Measurements from ENCODE around the gene KRT79.
"Not testable (repeated sequence)": the region's sequence is repeated elsewhere in the genome, so short reads cannot be mapped to it uniquely, and the experiment has no call there.

The KRT79 gene

DNA sequence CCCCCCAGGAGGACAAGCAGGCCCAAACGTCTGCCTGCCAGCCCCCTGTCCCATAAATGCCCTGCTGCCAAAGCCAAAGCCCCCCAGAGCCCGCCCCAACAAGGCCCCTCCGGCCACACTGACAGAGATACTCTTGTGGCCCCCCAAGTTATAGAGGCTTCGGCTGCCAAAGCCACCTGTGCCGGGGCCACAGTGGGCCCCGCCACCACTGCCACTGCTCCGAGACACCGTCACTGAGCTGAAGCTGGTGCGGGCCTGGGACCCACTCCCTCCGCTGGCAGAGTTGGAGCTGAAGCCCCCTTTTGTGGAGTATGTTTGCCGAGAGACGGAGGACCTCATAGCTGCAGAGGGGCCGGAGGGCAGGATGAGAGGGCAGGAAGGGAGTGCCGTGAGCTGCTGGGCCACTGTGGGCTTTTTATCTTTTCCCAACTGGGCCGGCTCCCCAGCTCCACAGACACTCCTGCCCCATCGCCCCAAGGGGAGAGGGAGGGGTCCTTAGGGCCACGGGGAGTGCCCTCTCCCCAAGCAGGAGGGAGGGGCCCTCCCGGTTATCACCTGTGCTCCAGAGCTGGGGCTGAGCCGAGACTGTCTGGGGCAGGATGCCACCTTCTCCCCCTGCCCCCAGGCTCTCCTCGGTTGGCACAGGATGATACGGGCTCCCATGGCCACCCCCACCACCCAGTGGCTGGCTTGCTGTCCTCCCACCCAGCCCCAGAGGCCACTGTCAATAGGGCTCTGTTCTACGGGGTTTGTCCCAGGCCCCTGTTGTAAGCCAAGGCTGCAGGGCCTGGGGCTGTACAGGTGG lies at the start of gene KRT79:
TSS of gene KRT79 (minus strand) at position 390 of the 805 bp plus-strand sequence. CDS start at position 339, 51 bp downstream.
- no peak within 1 kb of the TSS for H3K4me3 Mint-ChIP-seq

DNA sequence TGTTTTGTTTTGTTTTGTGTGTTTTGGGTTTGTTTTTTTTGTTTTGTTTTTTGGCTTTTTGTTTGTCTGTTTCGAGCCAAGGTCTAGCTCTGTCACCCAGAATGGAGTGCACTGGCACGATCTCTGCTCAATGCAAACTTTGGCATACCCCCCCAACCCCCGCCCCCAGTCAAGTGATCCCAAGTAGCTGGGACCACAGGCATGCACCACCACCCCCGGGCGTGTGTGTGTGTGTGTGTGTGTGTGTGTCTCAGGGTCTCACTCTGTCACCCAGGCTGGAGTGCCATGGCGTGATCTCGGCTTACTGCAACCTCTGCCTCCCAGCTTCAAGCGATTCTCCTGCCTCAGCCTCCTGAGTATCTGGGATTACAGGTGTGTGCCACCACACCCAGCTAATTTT lies 46.4 kb upstream of the KRT79 start:
- not testable (repeated sequence) for H3K4me3 Mint-ChIP-seq; H3K36me3 Mint-ChIP-seq; H3K9me3 Mint-ChIP-seq; DNase-seq (ENCODE audit: low spot score in 2 of 2); ATAC-seq (ENCODE audit: low read depth); H3K27ac Mint-ChIP-seq
- Mint-ChIP-seq H3K4me1 (peaks cover 12% of the 10 kb centered on the region), H3K27me3 (peaks cover 11% of the 10 kb centered on the region)

More for the DNA sequence above, at the start of gene KRT79:
- ATAC-seq (ENCODE audit: low read depth) (no peak), DNase-seq (ENCODE audit: low spot score in 2 of 2) (no peak)
- H3K27me3 Mint-ChIP-seq = peaks cover 22% of the 10 kb centered on the region
- no peak within 1 kb of the TSS for H3K27ac Mint-ChIP-seq
- H3K4me1 Mint-ChIP-seq = no peaks in the 10 kb centered on the region
- no peaks in the 10 kb centered on the region for H3K9me3 Mint-ChIP-seq
- H3K36me3 Mint-ChIP-seq = no peaks in the 10 kb centered on the region

DNA sequence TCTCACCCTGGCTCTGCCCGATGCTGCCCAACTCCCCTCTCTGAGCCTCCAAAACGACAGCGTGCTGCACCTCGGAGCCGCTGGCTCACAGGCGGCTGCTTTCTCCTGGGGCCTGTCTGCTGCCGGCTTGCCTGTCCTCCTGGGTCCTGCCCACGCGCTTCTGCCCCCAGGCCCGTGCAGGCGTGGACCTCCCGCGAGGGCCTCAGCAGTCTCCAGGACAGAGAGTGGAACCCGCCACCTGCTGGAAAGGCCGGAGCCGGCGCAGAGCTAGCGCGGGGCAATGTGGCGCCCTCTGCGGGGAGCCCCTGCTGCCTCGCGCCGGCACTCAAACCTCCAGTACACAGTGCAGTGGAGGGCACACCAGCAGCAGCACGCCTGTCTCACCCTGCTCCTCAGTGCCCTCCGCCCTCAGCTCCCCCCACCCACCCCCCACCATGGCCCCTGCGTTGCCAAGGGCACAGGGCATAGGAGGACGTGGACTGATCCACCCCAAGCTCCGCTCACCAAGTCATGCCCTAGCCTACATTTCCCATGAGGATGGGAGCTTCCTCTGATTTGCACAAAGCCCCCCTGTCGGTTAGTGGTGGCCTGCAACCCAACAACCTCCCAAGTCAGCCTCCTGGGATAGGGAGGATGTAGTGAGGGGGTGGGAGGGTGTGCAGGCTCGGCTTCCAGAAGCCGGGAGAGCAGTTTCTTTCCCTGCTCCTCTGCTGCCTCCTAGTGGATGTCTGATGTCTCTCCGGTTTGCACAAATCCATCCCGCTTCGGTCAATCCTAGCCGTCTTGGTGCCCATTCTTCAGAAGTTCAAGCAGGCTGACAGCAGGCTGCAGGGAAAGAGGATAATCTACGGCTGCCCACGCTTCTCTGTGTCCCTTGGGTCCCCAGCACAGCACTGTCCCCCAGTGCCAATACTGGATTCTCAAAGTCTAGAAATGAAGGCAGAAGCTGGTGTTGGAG lies 45.6 kb upstream of the KRT79 start:
- peak overlapping the region; percentile 71 for H3K4me3 Mint-ChIP-seq
- DNase-seq (ENCODE audit: low spot score in 2 of 2) (peak; percentile 46 to 65), ATAC-seq (ENCODE audit: low read depth) (peak; percentile 94)
- H3K4me1 Mint-ChIP-seq = peaks cover 14% of the 10 kb centered on the region
- no peak overlapping the region for H3K27ac Mint-ChIP-seq
- no peaks in the 10 kb centered on the region for H3K36me3 Mint-ChIP-seq
- peaks cover 12% of the 10 kb centered on the region for H3K27me3 Mint-ChIP-seq
- H3K9me3 Mint-ChIP-seq = no peaks in the 10 kb centered on the region

DNA sequence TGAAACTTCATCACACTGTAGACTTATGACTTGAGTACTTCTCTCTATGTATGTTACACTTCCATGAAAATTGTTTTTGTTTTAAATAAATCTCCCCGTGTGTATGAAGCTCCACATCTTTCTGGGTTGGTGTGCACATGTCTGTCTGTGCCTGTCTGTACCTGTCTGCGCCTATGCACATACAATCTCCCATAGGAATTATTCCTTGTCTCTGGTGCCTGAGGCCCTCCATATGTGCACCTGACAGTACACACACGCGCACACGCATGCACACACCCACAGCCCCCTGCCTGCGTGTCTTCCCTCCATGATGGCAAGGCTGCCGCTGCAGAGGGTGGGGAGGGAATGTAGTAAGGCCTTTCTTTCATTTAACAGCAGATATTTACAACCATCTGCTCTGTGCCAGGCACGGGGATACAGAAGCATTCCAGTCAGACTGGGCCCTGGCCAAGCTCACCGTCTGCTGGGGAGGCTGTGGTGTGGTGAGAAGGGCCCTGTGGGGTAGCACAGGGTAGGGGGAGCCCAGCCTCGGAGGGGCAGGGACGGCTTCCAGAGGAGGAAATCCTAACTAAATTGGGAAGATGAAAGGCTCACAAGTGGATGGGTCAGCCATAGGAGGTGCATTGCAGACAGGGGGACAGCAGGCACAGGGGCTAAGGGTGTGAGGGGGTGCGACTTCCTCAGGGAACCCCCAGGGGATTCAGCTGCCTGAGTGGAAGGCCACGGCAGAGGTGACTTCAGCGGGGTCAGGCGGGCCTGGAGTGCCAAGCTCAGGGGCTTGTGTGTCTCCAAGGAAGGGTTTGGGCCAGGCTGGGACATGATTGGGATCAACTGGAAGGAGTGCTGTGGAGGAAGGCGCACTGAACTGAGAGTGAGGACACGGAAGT lies 44.6 kb upstream of the KRT79 start:
- Mint-ChIP-seq H3K27ac (no peak overlapping the region), H3K27me3 (peaks cover 14% of the 10 kb centered on the region)

DNA sequence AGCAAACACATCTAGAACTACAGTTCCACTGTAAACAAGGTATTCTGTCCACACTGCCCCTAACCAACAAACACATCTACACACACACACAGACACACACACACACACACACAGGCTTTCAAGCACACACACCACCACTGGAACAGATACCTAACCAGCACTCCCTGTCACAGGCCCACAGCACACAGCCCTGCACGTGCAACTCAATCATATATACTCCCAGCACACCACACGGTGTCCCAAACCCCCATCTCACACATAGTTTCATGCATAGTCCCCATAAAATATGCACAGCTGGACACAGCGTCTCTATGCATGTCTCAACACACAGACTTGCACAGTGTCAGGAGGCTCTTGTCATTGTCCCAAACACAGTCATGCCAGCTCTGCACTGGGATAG lies 43.1 kb upstream of the KRT79 start:
- H3K36me3 Mint-ChIP-seq = no peaks in the 10 kb centered on the region
- ATAC-seq (ENCODE audit: low read depth) = no peak
- no peak overlapping the region for H3K27ac Mint-ChIP-seq
- H3K27me3 Mint-ChIP-seq = peaks cover 20% of the 10 kb centered on the region
- no peak for DNase-seq (ENCODE audit: low spot score in 2 of 2)
- no peak overlapping the region for H3K4me3 Mint-ChIP-seq
- H3K9me3 Mint-ChIP-seq = no peaks in the 10 kb centered on the region
- peaks cover 26% of the 10 kb centered on the region for H3K4me1 Mint-ChIP-seq

More for the DNA sequence above, 44.6 kb upstream of the KRT79 start:
- ATAC-seq (ENCODE audit: low read depth) (no peak), DNase-seq (ENCODE audit: low spot score in 2 of 2) (no peak)
- Mint-ChIP-seq H3K4me3 (peak overlapping the region; percentile 61), H3K36me3 (no peaks in the 10 kb centered on the region), H3K4me1 (peaks cover 20% of the 10 kb centered on the region), H3K9me3 (no peaks in the 10 kb centered on the region)

DNA sequence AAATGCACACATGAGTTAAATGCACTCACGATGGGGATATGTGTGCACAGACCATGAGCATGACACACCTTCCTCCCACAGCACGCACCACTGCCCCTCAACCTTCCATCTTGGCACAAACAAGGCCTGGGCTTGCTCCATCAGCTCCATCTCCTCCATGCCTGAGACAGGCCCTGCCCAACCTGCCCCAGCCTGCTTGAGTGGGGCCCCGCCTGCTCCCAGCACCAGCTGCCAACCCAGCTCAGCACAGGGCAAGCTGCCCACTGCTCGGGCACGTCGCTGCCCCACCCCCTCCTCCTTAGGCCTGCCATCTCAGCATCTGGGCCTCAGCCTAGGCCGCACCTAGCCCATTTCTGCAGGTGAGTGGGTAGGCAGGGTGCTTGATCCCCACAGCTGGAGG lies 42.3 kb upstream of the KRT79 start:
- no peak overlapping the region for H3K4me3 Mint-ChIP-seq
- no peak overlapping the region for H3K27ac Mint-ChIP-seq
- no peaks in the 10 kb centered on the region for H3K9me3 Mint-ChIP-seq
- no peaks in the 10 kb centered on the region for H3K36me3 Mint-ChIP-seq
- DNase-seq (ENCODE audit: low spot score in 2 of 2) (no peak), ATAC-seq (ENCODE audit: low read depth) (no peak)
- peaks cover 19% of the 10 kb centered on the region for H3K27me3 Mint-ChIP-seq
- H3K4me1 Mint-ChIP-seq = peaks cover 26% of the 10 kb centered on the region

DNA sequence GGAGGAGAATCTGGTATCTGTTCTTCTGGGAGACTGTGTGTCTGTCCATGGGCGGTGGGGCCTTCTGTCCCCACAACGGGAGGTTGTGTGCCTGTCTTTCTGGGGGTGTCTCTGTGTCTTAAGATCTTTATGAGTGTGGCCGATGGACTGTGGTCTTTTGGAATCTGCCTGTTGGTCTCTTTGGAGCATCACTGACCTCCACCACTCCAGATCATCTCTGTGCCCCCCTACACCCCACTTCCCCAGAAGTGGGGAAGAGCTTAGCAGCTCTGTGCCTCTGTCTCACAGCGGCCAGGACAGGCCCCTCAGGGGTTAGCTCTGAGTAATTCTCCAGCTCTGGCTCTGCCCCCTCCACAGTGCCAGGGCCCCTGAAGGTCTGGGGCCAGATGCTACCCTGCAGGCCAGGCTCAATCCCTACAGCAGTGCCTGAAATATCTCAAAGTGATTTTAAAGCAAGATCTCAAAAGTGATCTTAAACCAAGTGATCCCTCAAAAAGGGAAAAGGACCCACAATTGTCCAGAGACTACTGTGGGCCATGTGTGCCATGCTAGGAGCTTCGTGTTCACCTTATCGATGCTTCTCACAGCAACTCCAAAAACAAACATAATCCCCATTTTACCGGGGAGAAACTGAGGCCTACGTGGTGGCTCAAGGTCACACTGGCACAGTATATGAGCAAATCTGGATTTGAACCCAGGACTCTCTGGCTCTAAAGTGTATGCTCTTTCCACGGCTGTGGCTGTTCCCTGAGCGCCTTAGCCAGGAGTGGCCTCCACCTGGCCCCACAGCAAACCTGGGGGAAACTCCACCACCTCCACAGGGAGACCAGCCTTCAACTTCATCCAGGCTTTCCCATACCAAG lies 40.7 kb upstream of the KRT79 start:
- Mint-ChIP-seq H3K4me1 (peaks cover 26% of the 10 kb centered on the region), H3K9me3 (no peaks in the 10 kb centered on the region), H3K36me3 (no peaks in the 10 kb centered on the region), H3K27ac (peak overlapping the region; percentile 76), H3K4me3 (peak overlapping the region; percentile 85), H3K27me3 (peaks cover 17% of the 10 kb centered on the region)
- ATAC-seq (ENCODE audit: low read depth) (no peak), DNase-seq (ENCODE audit: low spot score in 2 of 2) (no peak)

DNA sequence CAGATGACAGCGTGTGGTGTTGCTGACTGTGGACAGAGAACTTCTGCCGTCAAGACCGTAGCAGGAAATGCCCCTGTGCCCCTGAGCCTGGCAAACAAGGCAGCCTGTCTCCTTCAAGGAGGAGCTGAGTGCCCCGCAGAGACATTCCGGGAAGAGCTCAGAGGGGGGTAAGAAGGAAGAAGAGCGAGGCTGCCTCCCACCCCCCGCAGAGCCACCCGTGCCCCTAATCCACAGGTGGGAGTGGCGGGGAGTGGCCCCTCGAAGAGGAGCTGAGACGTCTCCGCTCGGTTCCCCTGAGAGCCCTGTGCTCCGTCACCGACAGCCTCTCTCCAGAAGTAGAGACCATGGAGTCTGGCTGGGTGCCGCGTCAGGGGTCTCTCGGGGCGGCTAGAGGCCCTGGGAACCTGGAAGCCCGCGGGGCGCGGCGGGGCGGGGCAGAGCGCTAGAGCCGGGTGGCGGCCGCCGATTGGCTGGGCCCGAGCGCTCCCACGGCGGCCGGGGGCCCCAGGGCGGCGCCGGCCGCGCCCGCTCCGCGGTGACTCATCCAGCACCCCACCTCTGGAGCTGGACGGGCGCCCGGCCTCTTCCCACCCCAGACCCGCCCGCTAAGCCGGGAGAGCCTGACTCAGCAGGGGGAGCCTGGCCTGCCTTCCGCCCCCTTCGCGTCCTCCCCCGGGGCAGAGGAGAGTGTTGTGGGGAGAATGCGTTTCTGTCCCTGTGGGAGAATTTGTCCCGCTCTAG lies 39.9 kb upstream of the KRT79 start:
- H3K4me1 Mint-ChIP-seq = peaks cover 26% of the 10 kb centered on the region
- H3K27ac Mint-ChIP-seq = peak overlapping the region; percentile 76
- no peaks in the 10 kb centered on the region for H3K36me3 Mint-ChIP-seq
- peaks cover 17% of the 10 kb centered on the region for H3K27me3 Mint-ChIP-seq
- DNase-seq (ENCODE audit: low spot score in 2 of 2) (peak; percentile 18 to 40), ATAC-seq (ENCODE audit: low read depth) (peak; percentile 63)
- H3K4me3 Mint-ChIP-seq = peak overlapping the region; percentile 90
- H3K9me3 Mint-ChIP-seq = no peaks in the 10 kb centered on the region

DNA sequence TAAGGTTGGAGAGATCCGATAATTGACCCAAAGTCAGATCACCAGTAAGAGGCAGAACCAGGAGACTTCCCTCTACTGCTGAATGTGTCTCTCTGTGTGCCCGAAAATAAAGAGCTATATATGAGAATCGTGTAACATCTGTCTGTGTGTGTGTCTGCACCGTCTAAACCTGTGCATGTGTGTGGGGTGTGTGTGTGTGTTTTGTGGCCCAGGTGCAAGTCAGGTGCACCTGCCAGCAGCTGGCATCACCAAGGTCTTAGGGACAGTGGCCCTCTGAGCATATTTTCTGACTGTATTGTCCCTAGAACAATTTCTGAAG lies 39.4 kb upstream of the KRT79 start:
- H3K4me1 Mint-ChIP-seq = peaks cover 24% of the 10 kb centered on the region
- ATAC-seq (ENCODE audit: low read depth) = peak; percentile 2
- peak overlapping the region; percentile 90 for H3K4me3 Mint-ChIP-seq
- no peak for DNase-seq (ENCODE audit: low spot score in 2 of 2)
- peaks cover 14% of the 10 kb centered on the region for H3K27me3 Mint-ChIP-seq
- no peaks in the 10 kb centered on the region for H3K9me3 Mint-ChIP-seq
- no peaks in the 10 kb centered on the region for H3K36me3 Mint-ChIP-seq
- H3K27ac Mint-ChIP-seq = peak overlapping the region; percentile 56

DNA sequence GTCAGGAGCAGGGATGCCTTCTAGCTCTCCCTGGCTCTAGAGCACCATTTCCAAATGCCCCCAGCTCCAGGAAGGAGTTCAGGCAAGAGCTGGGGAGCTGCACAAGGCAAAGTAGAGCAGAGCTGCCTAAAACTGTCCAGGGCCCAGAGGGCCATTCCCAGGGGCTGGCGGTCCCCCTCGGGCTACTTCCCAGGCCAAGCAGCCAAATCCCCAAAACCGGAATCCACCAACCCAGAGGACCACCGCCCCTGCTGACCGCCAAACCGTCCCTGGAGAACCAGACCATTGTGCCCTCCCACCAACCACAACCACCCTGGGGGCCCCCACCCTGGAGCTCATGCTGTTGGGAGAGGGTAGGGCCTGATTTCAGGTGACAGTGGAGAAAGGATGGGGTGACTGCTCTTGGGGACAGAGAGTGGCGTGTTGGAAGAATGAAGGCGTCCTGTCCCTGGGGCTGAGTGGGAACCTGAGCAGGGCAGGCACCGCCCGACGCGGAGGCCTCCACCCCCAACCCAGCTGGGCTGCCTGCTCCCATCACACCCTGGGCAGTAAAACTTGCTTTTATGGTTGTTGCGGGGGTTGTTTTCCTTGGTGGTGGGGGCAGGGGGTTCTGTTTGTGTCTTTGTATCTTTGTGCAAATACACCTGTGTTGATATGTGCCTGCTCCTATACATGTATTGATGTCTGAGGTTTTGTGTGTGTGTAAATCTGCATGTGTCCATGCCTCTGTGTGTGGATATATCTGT lies 38.7 kb upstream of the KRT79 start:
- Mint-ChIP-seq H3K4me1 (peaks cover 24% of the 10 kb centered on the region), H3K27ac (no peak overlapping the region), H3K9me3 (no peaks in the 10 kb centered on the region), H3K27me3 (peaks cover 14% of the 10 kb centered on the region), H3K36me3 (no peaks in the 10 kb centered on the region), H3K4me3 (peak overlapping the region; percentile 90)
- ATAC-seq (ENCODE audit: low read depth) = no peak
- no peak for DNase-seq (ENCODE audit: low spot score in 2 of 2)

DNA sequence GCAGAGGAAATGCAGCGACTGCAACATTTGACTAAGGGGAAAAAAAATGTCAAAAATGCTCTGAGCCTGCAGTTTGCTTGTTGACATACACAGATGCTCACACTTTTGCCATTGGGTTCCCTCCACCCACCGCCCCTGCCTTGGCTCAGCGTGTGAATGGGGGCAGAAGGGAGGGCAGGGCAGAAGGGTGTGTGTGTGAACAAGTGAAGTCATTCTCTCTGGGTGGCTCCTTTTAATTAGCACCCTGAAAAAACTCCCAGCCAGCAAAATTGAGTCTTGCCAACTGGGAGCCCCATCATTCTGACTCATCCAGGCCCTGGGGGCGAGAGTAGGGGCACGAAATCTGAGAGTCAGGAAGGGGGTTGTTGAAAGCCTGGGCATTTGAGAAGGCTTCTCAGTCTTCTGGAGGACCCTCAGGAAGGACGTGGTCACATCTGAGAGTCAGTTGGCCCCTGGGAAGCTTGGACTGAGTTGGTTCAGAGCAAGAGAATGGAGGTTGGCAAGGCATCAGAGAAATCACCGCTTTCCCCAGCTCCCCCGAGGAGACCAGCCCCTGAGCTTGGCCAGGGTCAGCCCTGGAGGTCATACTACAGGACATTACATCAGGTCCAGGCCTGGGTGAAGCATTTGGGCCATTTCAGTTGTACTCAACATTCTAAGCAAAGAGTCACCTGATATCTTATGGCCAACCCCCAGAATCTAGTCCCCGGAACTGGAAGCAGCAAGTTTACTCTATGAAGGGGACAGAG lies 37.4 kb upstream of the KRT79 start:
- H3K4me1 Mint-ChIP-seq = peaks cover 32% of the 10 kb centered on the region
- no peak overlapping the region for H3K27ac Mint-ChIP-seq
- no peaks in the 10 kb centered on the region for H3K36me3 Mint-ChIP-seq
- H3K9me3 Mint-ChIP-seq = no peaks in the 10 kb centered on the region
- ATAC-seq (ENCODE audit: low read depth) (no peak), DNase-seq (ENCODE audit: low spot score in 2 of 2) (no peak)
- H3K27me3 Mint-ChIP-seq = peaks cover 14% of the 10 kb centered on the region
- H3K4me3 Mint-ChIP-seq = no peak overlapping the region

Data from memory B cell (primary cell).